ENCODE results near the gene CEP128.

DNA sequence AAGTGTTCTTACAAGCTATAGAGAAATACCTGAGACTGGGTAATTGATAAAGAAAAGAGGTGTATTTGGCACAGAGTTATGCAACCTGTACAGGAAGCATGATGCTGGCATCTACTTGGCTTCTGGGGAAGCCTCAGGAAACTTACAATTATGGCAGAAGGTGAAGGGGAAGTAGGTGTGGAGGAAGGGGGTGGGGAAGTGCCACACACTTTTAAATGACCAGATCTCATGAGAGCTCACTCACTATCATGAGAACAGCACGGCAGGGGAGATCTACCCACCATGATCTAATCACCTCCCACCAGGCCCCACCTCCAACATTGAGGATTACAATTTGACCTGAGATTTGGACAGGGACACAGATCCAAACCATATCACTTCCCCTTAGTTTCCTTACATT, 46.7 kb upstream of the CEP128 start:
- TF ChIP-seq, protein P1, sequence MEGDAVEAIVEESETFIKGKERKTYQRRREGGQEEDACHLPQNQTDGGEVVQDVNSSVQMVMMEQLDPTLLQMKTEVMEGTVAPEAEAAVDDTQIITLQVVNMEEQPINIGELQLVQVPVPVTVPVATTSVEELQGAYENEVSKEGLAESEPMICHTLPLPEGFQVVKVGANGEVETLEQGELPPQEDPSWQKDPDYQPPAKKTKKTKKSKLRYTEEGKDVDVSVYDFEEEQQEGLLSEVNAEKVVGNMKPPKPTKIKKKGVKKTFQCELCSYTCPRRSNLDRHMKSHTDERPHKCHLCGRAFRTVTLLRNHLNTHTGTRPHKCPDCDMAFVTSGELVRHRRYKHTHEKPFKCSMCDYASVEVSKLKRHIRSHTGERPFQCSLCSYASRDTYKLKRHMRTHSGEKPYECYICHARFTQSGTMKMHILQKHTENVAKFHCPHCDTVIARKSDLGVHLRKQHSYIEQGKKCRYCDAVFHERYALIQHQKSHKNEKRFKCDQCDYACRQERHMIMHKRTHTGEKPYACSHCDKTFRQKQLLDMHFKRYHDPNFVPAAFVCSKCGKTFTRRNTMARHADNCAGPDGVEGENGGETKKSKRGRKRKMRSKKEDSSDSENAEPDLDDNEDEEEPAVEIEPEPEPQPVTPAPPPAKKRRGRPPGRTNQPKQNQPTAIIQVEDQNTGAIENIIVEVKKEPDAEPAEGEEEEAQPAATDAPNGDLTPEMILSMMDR (IDR thresholded peaks at IDR 0.05), result no peak
- no peak for TF ChIP-seq POLR2AphosphoS5 (IDR thresholded peaks at IDR 0.05)

Data from stomach (tissue), 4 donors.